Measurements from ENCODE around the gene FOXD3.

Gene FOXD3

DNA sequence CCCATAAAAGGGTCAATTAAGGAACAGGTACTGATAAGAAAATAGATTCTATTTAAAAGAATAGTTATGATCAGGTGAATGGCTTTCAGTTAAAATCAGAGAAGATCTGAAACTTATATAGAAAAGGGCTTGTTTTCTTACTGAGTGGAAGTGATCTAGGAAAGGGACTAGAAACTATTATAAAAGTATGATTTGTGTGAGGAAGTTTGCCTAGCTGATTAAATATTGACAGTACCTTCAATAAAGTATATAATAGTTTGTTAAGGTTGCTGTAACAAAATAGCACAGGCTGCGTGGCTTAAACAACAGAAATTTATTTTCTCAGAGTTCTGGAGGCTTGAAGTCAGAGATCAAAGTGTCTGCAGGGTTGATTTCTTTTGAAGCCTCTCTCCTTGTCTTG lies 39.7 kb downstream of the FOXD3 start:
- DNase-seq (ENCODE audit: low spot score): no peak

DNA sequence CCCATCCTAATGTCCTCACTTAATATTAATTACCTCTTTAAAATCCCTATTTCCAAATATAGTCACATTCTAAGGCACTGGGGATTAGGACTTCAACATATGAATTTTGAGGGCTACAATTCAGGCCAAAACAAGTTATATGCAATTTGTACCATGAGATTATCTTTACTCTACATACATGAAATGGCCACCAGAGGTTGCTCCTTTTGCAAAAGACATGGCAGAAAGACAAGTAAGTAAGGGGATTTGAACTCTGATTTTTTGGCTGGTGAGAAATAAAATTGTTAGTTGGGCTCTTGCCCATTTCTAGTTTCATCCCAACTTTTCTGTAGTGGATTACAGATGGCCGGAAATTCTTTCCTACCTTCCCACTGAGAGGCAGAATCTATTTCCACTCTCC lies 40.2 kb downstream of the FOXD3 start:
- DNase-seq (ENCODE audit: low spot score): no peak

DNA sequence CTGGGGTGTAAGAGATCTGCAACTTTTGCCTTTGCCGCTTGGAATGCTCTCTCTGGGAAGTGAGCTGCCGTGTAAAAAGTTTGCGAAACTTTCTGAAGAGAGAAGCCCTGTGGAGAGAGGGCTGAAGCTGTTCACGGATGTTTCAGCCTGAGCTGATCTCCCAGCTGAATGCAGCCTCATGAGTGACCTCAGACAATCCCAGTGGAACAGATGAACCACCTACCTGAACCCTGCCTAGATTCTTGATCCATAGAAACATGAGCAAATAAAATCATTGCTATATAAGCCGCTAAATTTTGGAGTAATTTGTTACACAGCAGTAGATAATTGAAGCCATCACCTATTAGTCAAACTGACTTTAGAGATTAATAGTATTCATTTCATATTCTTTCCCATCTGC lies 40.6 kb downstream of the FOXD3 start:
- no peak for DNase-seq (ENCODE audit: low spot score)

DNA sequence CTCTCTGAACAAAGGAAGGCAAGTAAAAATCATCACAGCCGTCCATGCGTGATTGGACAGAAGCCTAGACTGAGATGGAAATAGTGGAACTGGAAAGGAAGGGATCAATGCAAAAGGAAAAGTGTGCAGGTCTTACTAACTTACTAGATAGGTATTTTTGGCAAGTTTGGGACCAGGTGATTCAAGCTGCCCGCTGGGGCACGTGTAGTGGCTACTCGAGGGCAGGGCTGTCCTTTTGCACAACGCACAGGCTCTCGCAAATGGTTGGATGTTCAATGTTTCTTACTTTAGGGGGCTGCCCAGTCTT lies 44.5 kb downstream of the FOXD3 start:
- DNase-seq (ENCODE audit: low spot score): no peak

DNA sequence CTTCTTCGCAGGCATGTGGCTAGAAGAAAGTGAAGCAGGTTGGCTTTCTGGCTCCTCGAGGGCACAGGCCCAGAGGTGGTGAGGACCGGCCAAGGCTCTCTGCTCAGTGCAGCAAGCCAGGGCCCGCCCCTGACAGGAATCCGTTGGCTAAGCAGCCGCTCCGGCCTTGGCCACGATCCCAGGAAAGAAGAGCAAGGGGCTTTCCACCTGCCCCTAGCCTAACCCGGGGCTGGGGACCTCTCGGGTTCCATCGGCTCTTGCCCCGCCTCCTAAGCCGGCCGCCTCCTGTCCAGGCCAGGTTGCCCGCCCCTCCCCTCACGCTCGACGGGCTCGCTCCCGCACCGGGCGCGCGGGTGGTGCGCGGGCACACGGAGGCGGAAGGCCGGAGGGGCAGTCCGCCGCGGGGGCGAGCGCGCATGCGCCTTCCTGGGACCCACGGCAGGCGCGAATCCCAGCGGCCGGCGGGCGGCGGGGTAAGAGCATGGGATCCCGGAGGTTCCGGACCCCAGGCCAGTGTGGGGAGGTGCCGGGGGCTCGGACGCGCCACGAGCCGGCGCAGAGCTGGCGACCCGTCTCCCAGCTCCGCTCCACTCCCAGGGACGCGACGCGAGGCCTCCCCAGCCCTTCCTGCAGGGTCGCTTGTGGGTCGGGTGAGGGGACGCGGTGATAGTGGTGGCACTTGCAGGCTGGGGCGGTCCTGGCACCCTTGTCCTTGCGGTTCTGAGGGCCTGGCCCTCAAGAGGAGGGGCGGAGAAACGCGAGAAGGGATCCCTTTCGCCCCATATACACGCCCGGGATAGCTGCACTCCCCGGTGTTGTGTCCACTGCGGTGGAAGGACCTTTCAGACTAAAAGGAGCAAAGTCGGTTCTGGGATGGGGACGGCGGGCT lies 45.1 kb downstream of the FOXD3 start, which contains the start of gene ALG6:
ALG6 (plus strand) TSS at position 413 of the 889 bp plus-strand sequence. CDS start 3,351 bp downstream, outside the sequence.
- peak; percentile 100 for DNase-seq (ENCODE audit: low spot score)

DNA sequence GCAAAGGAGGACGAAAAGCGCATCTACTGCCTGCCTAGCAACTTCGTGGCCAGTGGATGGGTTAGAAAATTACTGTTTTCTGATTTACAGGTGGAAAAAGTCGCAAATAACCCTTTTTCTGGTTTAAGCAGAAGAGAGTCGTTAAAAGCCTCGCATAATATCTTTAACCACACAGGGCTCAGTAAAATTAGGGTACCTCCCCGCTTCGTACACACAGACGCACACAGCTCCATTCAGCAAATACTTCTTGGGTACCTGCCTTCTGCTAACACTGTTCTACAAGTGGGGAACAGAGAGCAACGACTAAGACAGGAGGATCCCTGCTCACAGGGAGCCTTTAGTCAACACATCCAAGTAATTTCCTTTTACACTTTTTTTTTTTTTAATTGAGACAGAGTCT lies 45.8 kb downstream of the FOXD3 start:
- peak; percentile 6 for DNase-seq (ENCODE audit: low spot score)

All from AG08396 (cell line).